Measurements from ENCODE around the gene ZBTB3.
"Not testable (repeated sequence)": the region's sequence is repeated elsewhere in the genome, so short reads cannot be mapped to it uniquely, and the experiment has no call there.

ZBTB3 gene

DNA sequence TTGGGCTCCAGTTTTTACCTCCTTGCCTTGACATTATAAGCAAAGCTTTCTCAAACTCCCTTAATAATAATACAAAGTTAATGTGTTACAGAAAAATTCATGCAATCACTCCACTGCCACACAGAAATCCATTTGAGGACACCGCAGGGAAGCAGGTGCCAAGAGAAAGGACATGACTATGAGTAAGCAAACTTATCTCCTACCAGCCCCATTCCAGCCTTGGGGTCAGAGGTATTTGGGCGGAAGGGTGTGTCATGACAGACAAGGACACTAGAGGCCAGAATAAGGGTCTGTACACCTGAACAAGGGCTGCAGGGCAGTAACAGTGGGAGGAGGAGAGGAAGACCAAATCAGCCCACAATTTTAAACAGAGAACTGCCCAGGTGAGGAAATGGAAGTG, 40.6 kb downstream of the ZBTB3 start:
- DNase-seq = no peak

DNA sequence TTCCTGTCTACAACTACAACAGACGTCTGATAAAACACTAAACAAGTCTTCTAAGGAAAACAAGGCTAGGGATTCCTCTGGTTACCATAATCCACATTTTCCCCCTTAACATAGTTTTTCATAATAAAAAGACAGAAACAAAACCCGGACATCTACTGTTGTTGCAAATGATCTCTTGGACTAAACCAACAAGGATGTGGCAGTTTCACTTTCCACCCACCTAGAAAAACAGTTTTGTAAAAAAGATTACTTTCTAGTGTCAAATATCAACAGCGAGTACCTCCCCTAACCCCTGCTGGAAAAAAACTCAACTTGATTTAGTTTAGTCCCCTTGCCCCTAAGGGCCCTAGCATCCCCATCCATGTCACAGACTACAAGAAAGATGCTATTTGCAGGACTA, 41.1 kb downstream of the ZBTB3 start:
- no peak for DNase-seq

GRCh38 chr11:62712276-62712812, 41.6 kb downstream of the ZBTB3 start:
- DNase-seq = no peak

DNA sequence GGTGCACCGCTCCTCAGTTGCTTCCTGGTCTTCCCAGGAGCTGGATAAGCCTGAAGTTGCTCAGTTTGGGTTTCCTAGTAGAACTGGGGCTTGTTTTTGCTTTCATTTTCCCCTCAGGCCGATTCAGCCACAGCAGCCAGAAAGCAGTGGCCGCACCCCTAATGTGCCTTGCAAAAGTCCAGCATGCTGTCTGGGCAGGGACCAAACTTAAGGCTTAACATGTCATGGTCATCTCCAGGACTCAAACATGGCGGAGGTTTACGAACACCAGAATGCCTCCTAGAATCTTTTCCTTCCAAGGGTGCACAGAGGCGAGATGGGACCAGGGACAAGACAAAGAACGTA, 44.0 kb downstream of the ZBTB3 start:
- peak; percentile 86 for DNase-seq

DNA sequence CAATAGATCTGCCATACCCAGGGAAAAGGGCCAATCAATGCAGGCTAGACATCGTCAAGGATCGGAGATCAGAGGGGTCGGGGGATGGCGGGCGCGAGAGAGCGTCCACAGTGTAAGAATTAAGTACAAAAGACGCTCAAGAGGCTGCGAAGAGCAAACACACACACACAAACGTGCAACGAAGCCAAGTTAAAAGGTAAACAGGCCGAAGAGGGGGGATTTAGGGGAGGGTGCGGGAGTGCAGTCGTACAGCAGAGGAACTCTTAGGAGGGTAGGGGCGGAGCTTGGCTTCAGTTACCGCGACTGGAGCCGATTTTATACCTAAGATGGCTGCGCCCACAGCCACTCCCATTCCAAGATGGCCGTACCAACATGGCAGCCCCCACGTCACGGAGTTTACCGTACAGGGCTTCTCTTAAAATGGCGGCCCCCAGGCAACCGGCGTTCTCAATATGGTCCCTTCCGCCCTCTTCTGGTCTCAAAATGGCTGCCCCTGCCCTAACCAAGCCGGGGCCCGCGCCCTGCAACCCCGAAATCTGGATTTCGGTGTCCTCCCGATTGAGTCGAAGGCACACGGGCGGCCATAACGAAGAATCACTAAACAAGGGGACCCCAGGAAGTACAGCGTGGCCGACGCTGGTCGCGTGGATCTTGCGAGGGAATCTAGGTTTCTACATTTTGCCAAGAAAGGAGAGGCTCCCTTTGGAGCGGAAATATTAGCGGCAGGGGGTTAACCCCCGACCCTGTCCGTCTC, 44.5 kb downstream of the ZBTB3 start:
- DNase-seq = peak; percentile 99

GRCh38 chr11:62708793-62709192, 45.2 kb downstream of the ZBTB3 start:
- DNase-seq = no peak

GRCh38 chr11:62708392-62708791, 45.6 kb downstream of the ZBTB3 start:
- no peak for DNase-seq

DNA sequence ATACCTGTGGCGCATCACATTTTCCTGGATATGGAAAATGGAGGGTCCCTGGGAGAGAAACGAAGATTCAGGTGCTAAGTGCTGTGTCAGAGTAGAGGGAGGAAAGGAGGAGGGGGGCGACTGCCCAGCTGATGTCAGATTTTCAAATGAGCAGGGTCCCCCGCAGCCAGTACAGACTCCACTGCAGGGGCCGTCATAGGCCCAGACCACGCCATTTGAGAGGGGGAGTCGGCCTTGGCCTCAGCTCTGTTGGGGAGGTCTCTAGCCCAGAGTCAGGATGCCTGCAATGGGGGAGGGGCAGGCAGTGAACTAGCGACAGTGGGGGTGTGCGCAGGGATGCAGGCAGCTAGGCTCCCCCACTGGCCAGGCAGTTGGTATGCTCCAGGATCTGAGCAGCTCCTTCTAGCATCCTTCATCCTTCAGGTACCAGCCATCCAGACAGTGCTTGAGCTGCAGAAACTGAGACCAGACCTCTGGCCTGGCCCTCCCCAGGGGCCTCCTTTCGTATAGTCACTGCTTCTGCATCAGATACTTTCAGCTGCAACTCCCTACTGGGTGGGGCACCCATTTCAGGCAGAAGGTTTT, 46.6 kb downstream of the ZBTB3 start, which contains the start of the genes BSCL2 and GNG3:
Gene BSCL2, minus strand, starts transcription at position 148 of the 585 bp plus-strand sequence. CDS start 229 bp downstream, outside the sequence.
Gene GNG3, plus strand, starts transcription at position 400 of the 585 bp plus-strand sequence. CDS start 620 bp downstream, outside the sequence.
- DNase-seq = no peak

DNA sequence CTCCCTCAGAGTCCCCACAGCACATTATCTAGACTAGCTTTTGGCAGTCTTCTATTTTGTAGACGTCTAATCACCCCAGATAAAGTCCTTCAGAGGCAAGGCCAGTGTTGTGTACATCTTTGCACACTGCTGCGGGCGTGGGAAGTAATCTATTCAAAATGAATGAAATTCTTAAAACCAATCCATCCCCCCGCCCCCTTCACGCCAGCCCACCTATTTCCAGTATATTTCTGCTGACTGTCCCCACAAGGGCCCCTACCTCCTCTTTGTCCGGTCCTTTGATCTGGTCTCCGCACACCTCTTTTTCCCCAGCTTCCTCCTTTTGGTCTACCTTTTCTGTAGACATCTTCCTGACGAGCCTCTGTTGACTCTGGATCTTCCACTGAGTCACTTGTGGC, 47.1 kb downstream of the ZBTB3 start:
- DNase-seq = no peak

- peak; percentile 96 for DNase-seq
Observed at GRCh38 chr11:62705880-62706849, 47.8 kb downstream of the ZBTB3 start.

DNA sequence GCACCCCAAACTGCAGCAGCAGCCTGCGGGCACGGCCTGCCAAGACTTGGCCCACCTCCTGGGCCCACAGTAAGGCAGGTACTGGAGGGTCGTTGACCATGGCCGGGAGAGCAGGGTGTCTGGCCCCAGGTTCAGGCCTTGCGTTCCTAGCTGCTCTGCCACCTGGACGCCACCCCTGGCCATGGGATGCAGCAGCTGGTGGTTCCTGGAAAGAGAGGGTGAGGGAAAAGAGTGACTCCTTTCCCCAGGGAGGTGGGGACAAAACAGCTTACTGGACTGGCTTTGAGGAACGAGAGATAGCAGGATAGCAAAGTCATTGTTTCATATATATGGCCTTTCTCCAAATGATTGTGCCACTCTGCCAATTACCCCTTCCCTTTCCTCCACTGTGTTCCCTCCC, 48.5 kb downstream of the ZBTB3 start:
- peak; percentile 62 for DNase-seq

- DNase-seq = not testable (repeated sequence)
Observed at GRCh38 chr11:62703921-62704320, 50.0 kb downstream of the ZBTB3 start.

- no peak for DNase-seq
Observed at GRCh38 chr11:62702246-62702645, 51.7 kb downstream of the ZBTB3 start.
